ENCODE measurements around the gene EDN3. TPM values are rescaled to one million over a fixed set of nuclear protein-coding genes. Genes with fewer than 3 reads are reported as not detected.

EDN3 gene
- total RNA-seq, 6 donors from 2014 or later = 0.27 to 3.2 (median 1.5) TPM; not detected in 2

- WGBS, 2 donors = 55 to 58% methylated on average over 12 of the region's 12 CpGs
- Histone ChIP-seq H3K4me3 (no peak overlapping the region), H3K27ac (no peak overlapping the region), H3K4me1 (no peaks in the 10 kb centered on the region), H3K36me3 (no peaks in the 10 kb centered on the region), H3K9me3 (no peaks in the 10 kb centered on the region), H3K27me3 (no peaks in the 10 kb centered on the region)
- ATAC-seq (ENCODE audit: low FRiP score in 2 of 2) = no peak
- DNase-seq = no peak
- TF ChIP-seq, protein P1, sequence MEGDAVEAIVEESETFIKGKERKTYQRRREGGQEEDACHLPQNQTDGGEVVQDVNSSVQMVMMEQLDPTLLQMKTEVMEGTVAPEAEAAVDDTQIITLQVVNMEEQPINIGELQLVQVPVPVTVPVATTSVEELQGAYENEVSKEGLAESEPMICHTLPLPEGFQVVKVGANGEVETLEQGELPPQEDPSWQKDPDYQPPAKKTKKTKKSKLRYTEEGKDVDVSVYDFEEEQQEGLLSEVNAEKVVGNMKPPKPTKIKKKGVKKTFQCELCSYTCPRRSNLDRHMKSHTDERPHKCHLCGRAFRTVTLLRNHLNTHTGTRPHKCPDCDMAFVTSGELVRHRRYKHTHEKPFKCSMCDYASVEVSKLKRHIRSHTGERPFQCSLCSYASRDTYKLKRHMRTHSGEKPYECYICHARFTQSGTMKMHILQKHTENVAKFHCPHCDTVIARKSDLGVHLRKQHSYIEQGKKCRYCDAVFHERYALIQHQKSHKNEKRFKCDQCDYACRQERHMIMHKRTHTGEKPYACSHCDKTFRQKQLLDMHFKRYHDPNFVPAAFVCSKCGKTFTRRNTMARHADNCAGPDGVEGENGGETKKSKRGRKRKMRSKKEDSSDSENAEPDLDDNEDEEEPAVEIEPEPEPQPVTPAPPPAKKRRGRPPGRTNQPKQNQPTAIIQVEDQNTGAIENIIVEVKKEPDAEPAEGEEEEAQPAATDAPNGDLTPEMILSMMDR (IDR thresholded peaks at IDR 0.05) = no peak
- TF ChIP-seq EP300 (IDR thresholded peaks at IDR 0.05) = no peak
- no peak for TF ChIP-seq POLR2A (IDR thresholded peaks at IDR 0.05)
- no peak for TF ChIP-seq POLR2AphosphoS5 (IDR thresholded peaks at IDR 0.05)
Observed at GRCh38 chr20:59331721-59332329, 31.4 kb downstream of the EDN3 start.

- Histone ChIP-seq H3K27ac (no peak overlapping the region), H3K4me3 (no peak overlapping the region), H3K4me1 (no peaks in the 10 kb centered on the region), H3K36me3 (no peaks in the 10 kb centered on the region), H3K9me3 (no peaks in the 10 kb centered on the region), H3K27me3 (no peaks in the 10 kb centered on the region)
- TF ChIP-seq POLR2A (IDR thresholded peaks at IDR 0.05) (no peak), POLR2AphosphoS5 (IDR thresholded peaks at IDR 0.05) (no peak)
- TF ChIP-seq, protein P1 (IDR thresholded peaks at IDR 0.05) = no peak
- ATAC-seq (ENCODE audit: low FRiP score in 2 of 2) (no peak), DNase-seq (no peak)
- WGBS, 2 donors = 91 to 97% methylated on average over 6 of the region's 6 CpGs
Observed at GRCh38 chr20:59333260-59333845, 32.9 kb downstream of the EDN3 start.

GRCh38 chr20:59333951-59334350 is 33.5 kb downstream of the EDN3 start:
- DNase-seq = no peak
- ATAC-seq (ENCODE audit: low FRiP score in 2 of 2) = no peak
- H3K9me3 ChIP-seq = no peaks in the 10 kb centered on the region
- H3K4me3 ChIP-seq = no peak overlapping the region
- no peaks in the 10 kb centered on the region for H3K4me1 ChIP-seq
- no peak for TF ChIP-seq POLR2AphosphoS5 (IDR thresholded peaks at IDR 0.05)
- TF ChIP-seq, protein P1 (IDR thresholded peaks at IDR 0.05) = no peak
- no peak for TF ChIP-seq EP300 (IDR thresholded peaks at IDR 0.05)
- no peak for TF ChIP-seq POLR2A (IDR thresholded peaks at IDR 0.05)
- H3K36me3 ChIP-seq = no peaks in the 10 kb centered on the region
- no peak overlapping the region for H3K27ac ChIP-seq
- no peaks in the 10 kb centered on the region for H3K27me3 ChIP-seq
- 82 to 87% methylated on average over 9 of the region's 9 CpGs for WGBS, 2 donors

- H3K27me3 ChIP-seq = no peaks in the 10 kb centered on the region
- ATAC-seq (ENCODE audit: low FRiP score in 2 of 2) (no peak), DNase-seq (no peak)
- no peaks in the 10 kb centered on the region for H3K4me1 ChIP-seq
- no peak overlapping the region for H3K27ac ChIP-seq
- H3K4me3 ChIP-seq = no peak overlapping the region
- no peaks in the 10 kb centered on the region for H3K36me3 ChIP-seq
- WGBS, 2 donors = 83 to 85% methylated on average over 7 of the region's 7 CpGs
- TF ChIP-seq, protein P1 (IDR thresholded peaks at IDR 0.05) = no peak
- no peak for TF ChIP-seq POLR2A (IDR thresholded peaks at IDR 0.05)
- TF ChIP-seq EP300 (IDR thresholded peaks at IDR 0.05) = no peak
- TF ChIP-seq POLR2AphosphoS5 (IDR thresholded peaks at IDR 0.05) = no peak
- no peaks in the 10 kb centered on the region for H3K9me3 ChIP-seq
Observed at GRCh38 chr20:59334651-59335300, 34.4 kb downstream of the EDN3 start.

Data from upper lobe of left lung (tissue), 6 donors.